ENCODE results near the gene SYNC. TPM values are rescaled to one million over a fixed set of nuclear protein-coding genes. Genes with fewer than 3 reads are reported as not detected.

SYNC gene
- 1 to 10 TPM in 2 of 3 donors, under 1 TPM in 1; 0.56 to 9.0 (median 5.6) TPM for polyA plus RNA-seq

DNA sequence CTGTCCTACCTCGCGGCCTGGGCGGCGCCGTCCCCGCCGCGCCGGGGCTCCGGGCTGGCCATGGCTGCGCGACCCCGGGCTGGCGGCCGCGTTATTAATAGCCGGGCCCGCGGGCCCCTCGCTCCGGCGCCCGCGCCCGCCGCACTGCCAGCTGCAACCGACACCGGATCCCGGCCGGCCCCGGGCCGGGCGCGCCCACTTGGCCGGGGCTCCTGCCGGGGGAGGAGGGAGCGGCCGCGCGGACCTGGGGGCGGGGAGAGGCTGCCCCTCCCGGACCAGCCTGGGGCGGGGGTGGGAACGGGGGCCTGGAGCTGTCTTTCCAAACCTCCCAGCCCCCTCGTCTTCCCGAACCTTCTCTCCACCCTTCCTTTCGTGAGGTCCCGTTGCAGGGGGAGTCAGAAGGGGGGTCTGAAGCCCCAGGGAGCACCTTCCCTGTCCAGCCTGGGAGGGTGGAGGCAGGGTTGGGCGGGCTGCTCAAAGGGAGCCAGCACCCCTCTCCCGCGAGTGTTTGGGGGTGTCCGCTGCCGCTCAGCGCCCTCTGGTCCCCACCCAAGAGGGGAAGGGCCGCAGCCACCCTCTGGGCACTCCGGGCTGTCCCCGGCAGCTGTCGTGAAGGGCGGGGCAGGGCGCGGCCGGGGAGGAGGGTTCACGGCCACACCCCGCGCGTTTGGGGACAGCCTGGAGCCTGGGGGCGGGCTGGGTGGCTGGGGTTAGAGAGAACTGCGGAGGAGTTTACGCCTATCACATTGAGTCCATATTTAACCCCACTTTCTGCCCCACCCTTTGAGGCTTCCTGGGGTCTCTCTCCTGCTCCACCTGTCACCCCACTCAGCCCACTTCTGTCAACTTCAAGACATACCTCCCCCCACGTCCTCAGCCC, at the start of gene SYNC:
SYNC (minus strand) TSS at position 172 of the 880 bp plus-strand sequence; CDS start at position 62, 110 bp downstream.
- no peak within 1 kb of the TSS for H3K27ac ChIP-seq (ENCODE audit: low read depth, low read length)
- WGBS, 3 donors, result 0 to 3% (median 1%) methylated on average over 25 to 70 of the region's 70 CpGs

- WGBS, 3 donors, result 58 to 72% (median 59%) methylated on average over 3 of the region's 3 CpGs
- no peak overlapping the region for H3K27ac ChIP-seq (ENCODE audit: low read depth, low read length)
Measured at GRCh38 chr1:32749771-32750170, 47.2 kb upstream of the SYNC start.

- WGBS, 3 donors, result 73 to 83% (median 83%) methylated on average over 4 of the region's 4 CpGs
Measured at GRCh38 chr1:32749332-32749731, 46.8 kb upstream of the SYNC start.

DNA sequence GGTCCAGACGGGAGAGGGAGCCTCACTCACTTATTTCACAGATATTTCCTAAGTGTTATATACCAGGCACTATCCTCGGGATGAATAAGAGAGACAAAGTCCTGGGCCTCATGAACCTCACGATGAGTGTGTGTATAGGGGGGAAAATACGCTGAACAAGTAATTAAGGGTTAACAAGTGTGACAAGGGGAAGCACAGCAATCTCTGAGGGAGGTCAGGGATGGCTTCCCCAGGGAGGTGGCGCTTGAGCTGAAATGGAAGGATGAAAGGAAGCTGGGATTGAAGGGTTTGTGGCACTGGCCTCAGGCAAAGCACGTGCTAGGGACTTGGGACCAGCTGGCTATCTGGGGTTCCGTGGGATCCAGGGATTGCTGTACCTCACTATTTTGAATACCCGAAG, 46.4 kb upstream of the SYNC start:
- WGBS, 3 donors, result 82 to 85% (median 83%) methylated on average over 8 of the region's 8 CpGs
- H3K27ac ChIP-seq (ENCODE audit: low read depth, low read length), result no peak overlapping the region

More at GRCh38 chr1:32749332-32749731, 46.8 kb upstream of the SYNC start:
- no peak overlapping the region for H3K27ac ChIP-seq (ENCODE audit: low read depth, low read length)

DNA sequence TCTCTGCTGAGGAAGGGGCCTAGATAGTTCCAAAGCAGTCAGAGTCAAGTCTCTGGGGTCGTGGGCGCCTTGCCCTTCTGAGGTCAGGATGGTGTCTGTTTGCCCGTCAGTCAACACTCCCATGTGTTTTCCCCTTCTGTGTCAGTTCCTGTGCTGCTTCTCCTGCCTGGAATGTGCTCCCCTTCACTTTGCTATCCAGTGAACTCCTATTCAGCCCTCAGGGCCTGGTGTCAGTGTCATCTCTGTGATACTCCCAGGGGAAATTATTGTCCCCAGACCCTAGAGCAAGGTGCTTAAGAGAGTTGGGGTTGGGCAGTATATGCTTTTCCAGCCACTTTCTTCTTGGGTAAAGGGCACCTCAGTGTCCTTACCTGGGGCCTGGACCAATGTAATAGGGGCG, 45.8 kb upstream of the SYNC start:
- H3K27ac ChIP-seq (ENCODE audit: low read depth, low read length), result no peak overlapping the region
- 90 to 93% (median 92%) methylated on average over 4 of the region's 4 CpGs for WGBS, 3 donors

DNA sequence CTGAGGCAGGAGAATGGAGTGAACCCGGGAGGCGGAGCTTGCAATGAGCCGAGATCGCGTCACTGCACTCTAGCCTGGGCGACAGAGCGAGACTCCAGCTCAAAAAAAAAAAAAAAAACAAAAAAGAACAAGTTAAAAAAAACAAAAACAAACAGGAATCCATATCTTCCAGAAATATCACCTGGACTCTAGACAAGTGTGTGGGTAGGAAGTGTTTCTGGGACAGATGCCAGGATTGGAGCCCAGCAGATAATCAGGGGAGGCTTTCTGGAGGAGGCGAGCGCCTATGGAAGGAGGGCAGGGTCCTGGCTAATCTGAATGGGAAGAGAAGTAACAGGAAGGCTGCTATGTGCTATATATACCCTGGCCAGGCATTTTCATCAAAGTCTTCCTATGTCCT, 43.6 kb upstream of the SYNC start:
- WGBS, 3 donors, result 29 to 85% (median 81%) methylated on average over 9 of the region's 9 CpGs
- no peak overlapping the region for H3K27ac ChIP-seq (ENCODE audit: low read depth, low read length)

DNA sequence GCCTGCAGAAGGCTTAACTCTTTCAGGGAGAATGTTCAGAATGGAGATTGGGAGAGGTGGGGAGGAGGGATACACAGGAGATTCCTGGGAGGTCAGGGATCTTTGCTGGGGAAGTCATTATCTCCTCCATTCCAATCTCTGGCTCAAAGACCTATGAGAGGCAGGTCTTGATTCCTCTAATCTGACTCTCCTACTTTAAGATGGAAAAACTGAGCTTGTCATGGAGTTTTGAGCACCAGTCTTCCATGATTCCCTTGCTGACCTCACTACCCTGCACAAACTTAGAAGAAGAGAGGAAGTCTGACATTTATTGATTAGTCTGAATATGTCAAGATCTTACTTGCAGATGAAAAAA, 41.5 kb upstream of the SYNC start:
- no peak overlapping the region for H3K27ac ChIP-seq (ENCODE audit: low read depth, low read length)

GRCh38 chr1:32743380-32744070, 41.0 kb upstream of the SYNC start:
- 18 to 46% (median 39%) methylated on average over 6 of the region's 6 CpGs for WGBS, 3 donors
- no peak overlapping the region for H3K27ac ChIP-seq (ENCODE audit: low read depth, low read length)

DNA sequence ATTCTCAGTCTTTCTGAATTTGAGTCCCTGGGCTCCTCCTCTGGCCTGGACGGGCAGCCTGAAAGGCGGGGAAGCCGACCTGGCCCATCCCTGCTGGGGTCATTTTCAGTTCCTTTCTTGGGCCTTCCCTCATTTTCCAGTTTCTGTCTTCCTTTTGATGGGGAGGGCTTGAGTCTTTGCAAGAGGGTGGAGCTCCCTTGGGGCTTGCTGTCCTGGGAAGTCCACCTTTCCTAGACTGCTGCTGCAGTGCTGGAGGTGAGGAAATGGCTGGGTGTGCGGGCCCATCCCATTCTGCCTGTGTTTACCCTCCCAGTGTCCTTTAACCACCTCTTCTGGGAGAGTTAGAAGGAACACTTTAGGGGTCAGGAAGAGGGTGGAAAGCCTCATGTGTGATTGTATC, 40.4 kb upstream of the SYNC start:
- no peak overlapping the region for H3K27ac ChIP-seq (ENCODE audit: low read depth, low read length)
- WGBS, 3 donors, result 28 to 72% (median 66%) methylated on average over 4 of the region's 4 CpGs

- WGBS, 3 donors, result 7 to 20% (median 18%) methylated on average over 26 to 28 of the region's 28 CpGs
- no peak overlapping the region for H3K27ac ChIP-seq (ENCODE audit: low read depth, low read length)
Measured at GRCh38 chr1:32742199-32742947, 39.8 kb upstream of the SYNC start.

DNA sequence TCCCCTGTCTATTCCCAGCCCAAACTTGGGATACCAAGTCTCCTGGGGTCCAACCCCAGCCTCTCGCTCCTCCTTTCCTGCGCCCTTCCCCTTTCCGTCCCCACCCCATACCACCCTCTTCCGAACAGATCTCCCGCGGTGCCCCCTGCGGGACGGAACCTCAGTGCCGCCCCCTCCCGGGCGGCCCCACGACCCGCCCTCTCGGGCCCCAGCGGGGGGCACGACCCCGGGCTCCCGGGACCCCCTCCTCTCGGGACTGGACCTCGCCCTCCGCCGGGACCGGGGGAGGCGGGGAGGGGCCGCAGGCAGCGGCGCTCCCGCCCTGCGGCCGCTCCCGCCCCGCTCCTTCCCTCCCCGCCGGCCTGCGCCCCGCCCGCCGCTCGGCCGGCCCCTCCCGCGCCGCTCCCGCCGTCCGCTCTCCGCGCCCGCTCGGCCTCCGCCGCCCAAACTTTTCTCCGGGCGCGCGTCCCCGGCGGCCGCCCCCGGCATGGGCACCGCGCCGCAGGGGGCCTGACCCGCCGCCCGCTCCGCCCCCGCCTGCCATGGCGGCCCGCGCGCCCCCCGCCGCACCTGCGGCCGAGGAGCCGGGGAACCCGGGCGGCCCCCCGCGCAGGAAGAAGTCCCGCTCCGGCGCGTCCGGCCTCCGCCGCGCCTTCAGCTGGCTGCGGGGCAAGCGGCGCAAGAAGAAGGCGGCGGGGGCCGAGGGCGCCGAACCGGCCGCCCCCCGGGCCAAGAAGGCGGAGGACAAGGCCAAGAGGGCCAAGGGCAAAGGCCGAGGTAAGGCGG, 39.0 kb upstream of the SYNC start:
- no peak overlapping the region for H3K27ac ChIP-seq (ENCODE audit: low read depth, low read length)
- WGBS, 3 donors, result 0 to 1% (median 1%) methylated on average over 53 to 101 of the region's 103 CpGs

GRCh38 chr1:32741059-32741412, 38.5 kb upstream of the SYNC start:
- H3K27ac ChIP-seq (ENCODE audit: low read depth, low read length), result no peak overlapping the region
- WGBS, 3 donors, result 23 to 37% (median 31%) methylated on average over 10 of the region's 10 CpGs

DNA sequence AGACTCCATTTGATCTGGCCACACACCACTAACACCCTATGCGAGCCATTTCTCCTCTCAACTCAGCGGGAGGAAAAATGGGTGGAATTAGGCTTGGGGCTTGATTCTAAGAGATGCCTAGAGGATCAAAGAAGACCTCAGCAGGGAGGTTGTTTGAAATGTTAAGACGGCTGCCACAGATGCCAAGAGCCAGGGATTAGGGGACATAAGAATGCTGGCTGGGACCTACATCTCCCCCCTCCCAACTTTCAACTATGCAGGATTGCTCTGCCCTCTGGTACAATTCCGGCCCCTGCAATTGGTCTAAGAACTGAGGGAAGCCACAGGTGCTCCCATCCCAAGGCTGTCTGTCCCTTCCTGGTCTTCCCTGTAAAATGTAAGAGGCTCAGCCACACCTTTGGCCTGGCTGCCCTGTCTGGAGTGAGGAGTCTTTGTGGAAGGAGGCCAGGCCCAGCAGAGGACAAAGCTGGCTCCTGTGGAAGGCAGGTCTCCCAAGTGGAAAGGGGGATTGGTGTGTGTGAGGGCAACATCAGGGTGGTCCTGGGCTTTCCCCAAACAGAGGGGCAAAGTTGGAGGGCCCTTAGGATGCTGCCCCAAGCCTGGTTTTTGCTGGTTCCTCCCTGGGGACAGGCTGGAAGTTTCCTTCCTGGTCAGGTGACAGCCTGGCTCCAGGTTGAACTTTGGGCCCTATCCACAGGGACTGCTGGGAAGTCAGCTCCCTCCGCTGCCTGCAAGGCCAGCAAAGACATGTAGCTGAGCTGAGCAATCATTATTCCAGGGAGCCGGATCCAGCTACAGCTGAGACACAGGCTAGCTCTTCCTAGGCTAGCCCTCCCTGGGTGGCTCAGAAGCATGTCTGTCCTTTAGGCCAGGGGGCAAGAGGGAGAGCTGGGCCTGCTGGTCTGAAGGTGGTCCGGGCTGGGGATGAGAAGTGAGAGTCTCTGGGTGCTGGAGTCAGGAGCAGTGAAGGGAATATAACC, 34.5 kb upstream of the SYNC start:
- H3K27ac ChIP-seq (ENCODE audit: low read depth, low read length), result no peak overlapping the region
- 71 to 89% (median 87%) methylated on average over 7 of the region's 7 CpGs for WGBS, 3 donors

DNA sequence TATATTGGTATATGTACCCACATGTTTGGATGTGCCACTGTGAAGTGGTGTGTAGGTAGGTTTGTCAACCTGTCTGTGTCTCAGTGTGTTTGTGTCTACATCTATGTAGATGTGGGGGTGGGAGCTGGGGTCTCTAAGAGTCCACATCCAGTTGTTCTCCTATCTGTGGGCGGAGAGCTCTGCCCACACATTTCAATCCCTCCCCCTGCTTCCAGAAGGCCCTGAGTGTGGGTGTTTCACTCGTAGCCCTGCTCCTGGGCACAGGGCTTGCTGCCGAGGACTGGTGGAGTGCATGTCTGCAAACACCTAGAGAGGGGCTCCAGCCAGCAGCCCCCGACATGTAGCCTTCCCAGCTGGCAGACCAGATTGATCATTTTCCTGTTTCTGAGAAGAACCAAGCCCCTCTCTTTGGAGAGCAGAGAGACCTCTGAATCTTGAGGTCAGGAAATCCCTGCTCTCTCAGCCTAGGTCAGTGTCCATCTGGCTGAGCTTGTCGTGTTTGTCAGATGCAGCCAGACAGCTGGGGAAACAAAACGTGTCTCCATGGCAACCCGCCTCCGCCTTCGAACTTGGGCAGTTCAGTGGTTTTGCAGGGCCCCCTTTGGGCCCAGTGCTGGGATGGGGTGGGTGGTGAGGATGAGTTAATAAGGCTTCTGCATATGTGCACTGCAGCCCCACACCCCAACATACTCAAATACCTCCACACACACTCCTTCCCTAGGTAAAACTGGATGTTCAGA, 31.2 kb upstream of the SYNC start:
- WGBS, 3 donors, result 63 to 70% (median 68%) methylated on average over 9 of the region's 9 CpGs
- no peak overlapping the region for H3K27ac ChIP-seq (ENCODE audit: low read depth, low read length)

GRCh38 chr1:32729254-32730046, 26.9 kb upstream of the SYNC start:
- H3K27ac ChIP-seq (ENCODE audit: low read depth, low read length), result no peak overlapping the region
- WGBS, 3 donors, result 79 to 82% (median 81%) methylated on average over 14 of the region's 14 CpGs
